Measurements from ENCODE around the gene C11orf97.

The C11orf97 gene

DNA sequence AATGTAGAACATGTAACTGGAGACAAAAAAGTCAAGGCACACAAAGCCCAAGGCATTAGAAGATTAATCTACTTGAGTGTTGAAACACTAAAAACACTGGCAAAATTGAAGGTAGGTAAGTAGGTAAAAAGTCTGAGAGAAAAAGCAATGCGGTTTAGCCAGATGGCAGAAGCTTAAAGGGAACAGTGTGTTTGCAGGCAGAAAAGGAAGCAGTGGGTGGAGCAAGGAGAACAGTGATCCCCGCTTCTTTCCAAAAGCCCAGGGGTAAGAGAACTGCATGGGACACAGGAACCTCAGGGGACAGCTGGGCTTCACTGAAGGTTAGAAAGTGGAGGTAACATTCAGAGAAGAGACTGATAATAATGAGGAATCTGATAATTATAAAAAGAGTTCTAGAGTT, 34.6 kb upstream of the C11orf97 start:
- TF ChIP-seq EZH2 (optimal IDR thresholded peaks at IDR 0.05; ENCODE audit: low read depth, low read length), result no peak
- no peaks in the 10 kb centered on the region for H3K27me3 ChIP-seq (replicated peaks; ENCODE audit: insufficient read depth, low read length)
- peak; percentile 16 for DNase-seq
- no peak overlapping the region for H3K4me3 ChIP-seq (ENCODE audit: low read length)
- no peaks in the 10 kb centered on the region for H3K9me3 ChIP-seq (replicated peaks; ENCODE audit: insufficient read depth, low read length)
- no peak overlapping the region for H3K9ac ChIP-seq (ENCODE audit: low read length)
- H4K20me1 ChIP-seq (ENCODE audit: insufficient read depth, low read length), result no peaks in the 10 kb centered on the region
- H3F3A ChIP-seq (ENCODE audit: insufficient read depth, low read length), result peaks cover 10% of the 10 kb centered on the region; the same call in 1 of the 2 replicates
- H3K79me2 ChIP-seq (ENCODE audit: low read length), result peaks cover 3% of the 10 kb centered on the region; the same call in 1 of the 2 replicates
- peaks cover 21% of the 10 kb centered on the region for H3K4me1 ChIP-seq (ENCODE audit: low read length)
- peaks cover 4% of the 10 kb centered on the region; the same call in 1 of the 2 replicates for H3K36me3 ChIP-seq (replicated peaks; ENCODE audit: insufficient read depth, low read length)
- no peak overlapping the region for H2AFZ ChIP-seq (ENCODE audit: low read length)
- H3K27ac ChIP-seq (ENCODE audit: low read length), result no peak overlapping the region; the same call in 1 of the 2 replicates
- peak overlapping the region; percentile 4; the same call in 1 of the 2 replicates for H3K4me2 ChIP-seq (ENCODE audit: low read depth, low read length)
- no peaks in the 10 kb centered on the region for H3K9me2 ChIP-seq (replicated peaks; ENCODE audit: insufficient read depth, low read length)

DNA sequence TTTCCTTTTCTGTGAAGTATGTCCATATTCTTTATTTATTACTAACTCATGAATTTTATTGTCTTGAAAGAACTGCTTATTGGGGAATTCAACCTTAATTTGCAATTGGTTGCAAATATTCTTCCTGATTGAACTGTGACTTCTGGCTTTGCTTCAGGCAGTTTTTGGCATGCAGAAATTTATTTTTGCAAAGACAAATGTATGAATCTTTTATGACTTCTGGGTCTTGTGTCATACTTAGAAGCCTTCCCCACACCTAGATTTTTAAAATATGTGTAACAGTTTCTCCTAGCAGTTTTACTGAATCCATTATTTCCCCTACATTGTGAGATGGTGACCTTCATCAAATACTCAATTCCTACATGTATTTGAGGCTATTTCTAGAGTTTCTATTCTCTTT, 30.9 kb upstream of the C11orf97 start:
- peaks cover 4% of the 10 kb centered on the region; the same call in 1 of the 2 replicates for H3K36me3 ChIP-seq (replicated peaks; ENCODE audit: insufficient read depth, low read length)
- no peaks in the 10 kb centered on the region for H3K9me2 ChIP-seq (replicated peaks; ENCODE audit: insufficient read depth, low read length)
- DNase-seq, result no peak
- H2AFZ ChIP-seq (ENCODE audit: low read length), result no peak overlapping the region
- H3K27ac ChIP-seq (ENCODE audit: low read length), result no peak overlapping the region
- no peak overlapping the region for H3K4me3 ChIP-seq (ENCODE audit: low read length)
- no peaks in the 10 kb centered on the region for H4K20me1 ChIP-seq (ENCODE audit: insufficient read depth, low read length)
- H3K9ac ChIP-seq (ENCODE audit: low read length), result no peak overlapping the region
- no peaks in the 10 kb centered on the region for H3K27me3 ChIP-seq (replicated peaks; ENCODE audit: insufficient read depth, low read length)
- no peaks in the 10 kb centered on the region; the same call in 1 of the 2 replicates for H3F3A ChIP-seq (ENCODE audit: insufficient read depth, low read length)
- no peaks in the 10 kb centered on the region for H3K79me2 ChIP-seq (ENCODE audit: low read length)
- no peak overlapping the region for H3K4me2 ChIP-seq (ENCODE audit: low read depth, low read length)
- no peaks in the 10 kb centered on the region for H3K9me3 ChIP-seq (replicated peaks; ENCODE audit: insufficient read depth, low read length)
- TF ChIP-seq EZH2 (optimal IDR thresholded peaks at IDR 0.05; ENCODE audit: low read depth, low read length), result no peak
- TF ChIP-seq, protein P1, sequence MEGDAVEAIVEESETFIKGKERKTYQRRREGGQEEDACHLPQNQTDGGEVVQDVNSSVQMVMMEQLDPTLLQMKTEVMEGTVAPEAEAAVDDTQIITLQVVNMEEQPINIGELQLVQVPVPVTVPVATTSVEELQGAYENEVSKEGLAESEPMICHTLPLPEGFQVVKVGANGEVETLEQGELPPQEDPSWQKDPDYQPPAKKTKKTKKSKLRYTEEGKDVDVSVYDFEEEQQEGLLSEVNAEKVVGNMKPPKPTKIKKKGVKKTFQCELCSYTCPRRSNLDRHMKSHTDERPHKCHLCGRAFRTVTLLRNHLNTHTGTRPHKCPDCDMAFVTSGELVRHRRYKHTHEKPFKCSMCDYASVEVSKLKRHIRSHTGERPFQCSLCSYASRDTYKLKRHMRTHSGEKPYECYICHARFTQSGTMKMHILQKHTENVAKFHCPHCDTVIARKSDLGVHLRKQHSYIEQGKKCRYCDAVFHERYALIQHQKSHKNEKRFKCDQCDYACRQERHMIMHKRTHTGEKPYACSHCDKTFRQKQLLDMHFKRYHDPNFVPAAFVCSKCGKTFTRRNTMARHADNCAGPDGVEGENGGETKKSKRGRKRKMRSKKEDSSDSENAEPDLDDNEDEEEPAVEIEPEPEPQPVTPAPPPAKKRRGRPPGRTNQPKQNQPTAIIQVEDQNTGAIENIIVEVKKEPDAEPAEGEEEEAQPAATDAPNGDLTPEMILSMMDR (IDR thresholded peaks at IDR 0.05; ENCODE audit: low read length), result no peak
- TF ChIP-seq EZH2phosphoT487 (IDR thresholded peaks at IDR 0.05; ENCODE audit: low read length), result no peak
- no peaks in the 10 kb centered on the region for H3K4me1 ChIP-seq (ENCODE audit: low read length)

DNA sequence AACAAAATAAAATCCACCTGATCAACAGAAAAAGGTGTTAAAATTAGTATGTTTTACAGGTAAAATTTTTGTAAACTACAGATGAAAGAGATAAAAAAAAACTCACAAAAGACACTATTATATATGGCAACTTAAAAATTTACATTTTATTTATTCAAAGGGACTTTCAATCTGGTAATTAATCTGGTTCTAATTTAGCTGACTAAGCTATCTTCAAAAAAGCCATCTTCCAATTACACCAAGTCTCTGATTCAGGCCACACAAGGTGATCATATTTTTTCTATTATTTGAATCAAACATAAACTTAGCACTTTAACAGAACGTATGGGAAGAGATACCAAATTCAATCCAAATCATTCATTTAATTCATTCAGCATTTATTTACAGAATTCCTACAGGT, 26.2 kb upstream of the C11orf97 start:
- no peaks in the 10 kb centered on the region for H4K20me1 ChIP-seq (ENCODE audit: insufficient read depth, low read length)

More for the DNA sequence above, 26.2 kb upstream of the C11orf97 start:
- Histone ChIP-seq H3K4me3 (ENCODE audit: low read length) (no peak overlapping the region), H3K36me3 (replicated peaks; ENCODE audit: insufficient read depth, low read length) (peaks cover 7% of the 10 kb centered on the region; the same call in 1 of the 2 replicates), H3K4me2 (ENCODE audit: low read depth, low read length) (no peak overlapping the region), H3K9me3 (replicated peaks; ENCODE audit: insufficient read depth, low read length) (no peaks in the 10 kb centered on the region), H2AFZ (ENCODE audit: low read length) (no peak overlapping the region), H3K9ac (ENCODE audit: low read length) (no peak overlapping the region), H3K4me1 (ENCODE audit: low read length) (no peaks in the 10 kb centered on the region), H3K27ac (ENCODE audit: low read length) (no peak overlapping the region), H3K9me2 (replicated peaks; ENCODE audit: insufficient read depth, low read length) (no peaks in the 10 kb centered on the region), H3K79me2 (ENCODE audit: low read length) (peaks cover 7% of the 10 kb centered on the region), H3F3A (ENCODE audit: insufficient read depth, low read length) (no peaks in the 10 kb centered on the region), H3K27me3 (replicated peaks; ENCODE audit: insufficient read depth, low read length) (no peaks in the 10 kb centered on the region)
- TF ChIP-seq, protein P1 (IDR thresholded peaks at IDR 0.05; ENCODE audit: low read length), result no peak
- TF ChIP-seq EZH2 (optimal IDR thresholded peaks at IDR 0.05; ENCODE audit: low read depth, low read length), result no peak
- no peak for TF ChIP-seq EZH2phosphoT487 (IDR thresholded peaks at IDR 0.05; ENCODE audit: low read length)
- no peak for DNase-seq

Data from MM.1S (cell line).